ENCODE results near the gene ZNF436.

- TF ChIP-seq CTCF (conservative IDR thresholded peaks at IDR 0.05; ENCODE audit: low read depth, low read length) (no peak), EZH2 (IDR thresholded peaks at IDR 0.05; ENCODE audit: borderline replicate concordance, low read depth, low read length, poor library complexity, severe bottlenecking) (no peak)
Observed at GRCh38 chr1:23344987-23345472, 24.6 kb downstream of the ZNF436 start.

All from A673 (cell line).